ENCODE data around the gene FCN2.

DNA sequence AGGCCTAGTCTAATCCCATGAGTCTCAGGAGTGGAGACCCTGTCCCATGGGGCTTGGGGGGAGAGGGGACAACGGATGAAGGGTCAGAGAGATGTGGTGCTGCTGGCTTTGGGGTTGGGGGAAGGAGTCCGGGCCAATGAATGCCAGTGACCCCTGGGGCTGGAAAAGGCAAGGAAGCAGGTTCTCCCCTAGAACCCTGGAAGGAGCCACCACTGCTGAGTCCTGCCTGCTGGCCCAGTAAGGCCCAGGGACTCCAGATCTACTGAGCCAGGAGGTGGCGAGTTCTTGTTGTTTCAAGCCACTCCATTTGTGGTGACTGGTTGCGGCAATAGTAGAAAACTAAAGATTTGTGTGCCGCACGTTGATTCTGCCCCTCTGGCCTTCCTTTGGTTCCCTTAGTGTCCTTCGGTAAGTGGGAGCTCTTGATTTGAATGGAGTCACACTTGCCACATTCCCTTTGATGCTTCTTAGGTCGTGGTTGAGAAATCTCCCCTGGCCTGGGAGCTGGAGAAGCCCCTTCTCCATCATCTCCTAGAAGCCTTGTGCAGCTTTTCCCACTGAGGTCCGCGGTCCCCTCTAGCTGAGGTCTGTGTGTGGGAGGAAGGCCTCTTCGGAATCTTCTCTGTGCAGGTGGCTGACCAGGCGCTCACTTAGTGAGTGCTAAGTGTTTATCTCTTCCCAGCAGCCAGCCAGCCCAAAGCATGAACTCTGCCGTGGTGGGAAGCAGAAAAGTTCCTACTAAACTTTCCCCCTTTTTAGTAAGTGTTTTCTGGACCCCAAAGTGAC is 28.1 kb downstream of the FCN2 start:
- TF ChIP-seq CTCF (IDR thresholded peaks at IDR 0.05): no peak
- no peak for TF ChIP-seq ZFX (IDR thresholded peaks at IDR 0.05; ENCODE audit: borderline replicate concordance)
